Stomach (tissue), 9 donors: ENCODE results near the gene PTPRT. TPM values are rescaled to one million over a fixed set of nuclear protein-coding genes. Genes with fewer than 3 reads are reported as not detected.

Experiments used
- DNase-seq, 2 donors: peaks; one replicate each; pipeline versions ENCODE4 v3.0.0 to v3.0.0-alpha.2; 2013 to 2019
- H3K27ac ChIP-seq, 5 donors: fragments of 200-600 bp in 4 of 5; sonication (generic) in 4 of 5; one replicate each; pipeline ENCODE4 v1.5.1; 2013 to 2019; ENCODE audit warnings: mild to moderate bottlenecking in 1 of 5, moderate library complexity in 1 of 5
- H3K27me3 ChIP-seq, 3 donors: fragments of 200-600 bp; sonication (generic); one replicate each; pipeline ENCODE4 v1.5.1; 2017 to 2019; ENCODE audit warnings: mixed run types in 1 of 3
- H3K36me3 ChIP-seq, 4 donors: fragments of 200-600 bp; sonication (generic); 1 replicate in 3 of 4; 2 replicates in 1 of 4; pipeline ENCODE4 v1.5.1; 2016 to 2019
- H3K4me1 ChIP-seq, 4 donors: fragments of 200-600 bp; sonication (generic); one replicate each; pipeline ENCODE4 v1.5.1; 2016 to 2019
- H3K4me3 ChIP-seq, 4 donors: fragments of 200-600 bp; sonication (generic) in 3 of 4; one replicate each; pipeline ENCODE4 v1.5.1; 2016 to 2019; ENCODE audit warnings: mild to moderate bottlenecking in 1 of 4
- H3K9me3 ChIP-seq, 4 donors: fragments of 200-600 bp; sonication (generic); one replicate each; pipeline ENCODE4 v1.5.1; 2016 to 2019
- EP300 ChIP-seq: sonication (generic); formaldehyde crosslinking; IDR thresholded peaks from one replicate; pipeline ENCODE4 v1.6.1; 2017; ENCODE audit warnings: antibody characterized with exemption
- POLR2A ChIP-seq, 4 donors: fragments of 450-650 bp; IDR thresholded peaks; one replicate each; pipeline ENCODE4 v1.6.1; 2016; ENCODE audit warnings: antibody characterized with exemption in 4 of 4, control low read depth in 2 of 4, mild to moderate bottlenecking in 1 of 4, moderate library complexity in 1 of 4
- POLR2AphosphoS5 ChIP-seq, 3 donors: sonication (generic); formaldehyde crosslinking; IDR thresholded peaks; one replicate each; pipeline ENCODE4 v1.6.1; 2016; ENCODE audit warnings: antibody characterized with exemption in 3 of 3
- WGBS, 5 donors: extraction: QIAGEN DNeasy Blood & Tissue Kit in 3 of 5; methylation state at CpG; one replicate each; pipeline versions ENCODE4 v1.1.5 to v1.1.7; 2013 to 2018; 5-methylcytosine and 5-hydroxymethylcytosine counted together
- intact Hi-C: fragments of 100-400 bp; cut with DNase I; formaldehyde crosslinking; loops from one replicate; pipeline ENCODE4 v1.15.1; 2023; ENCODE audit warnings: low total_unique reads
- polyA plus RNA-seq, 3 donors: library from polyadenylated mRNA; stranded (reverse); fragments of 200-250 nt; gene quantifications; one replicate each; pipeline ENCODE4 v1.2.3, GENCODE V29; 2013
- total RNA-seq, 5 donors: library from RNA; depleted of rRNA; stranded (reverse); fragments of >200 nt; gene quantifications; one replicate each; pipeline versions ENCODE4 v1.1.0 to v1.2.3, GENCODE V29; 2014 to 2016
- TF ChIP-seq, protein P1 (sequence below), 7 experiments: fragments of 450-650 bp in 4 of 7; fragments of 200-600 bp in 3 of 7; sonication (generic) in 3 of 7; IDR thresholded peaks; one replicate each; pipeline ENCODE4 v1.5.1; 2016 to 2019; ENCODE audit warnings: antibody characterized with exemption in 7 of 7, control low read depth in 2 of 7, mild to moderate bottlenecking in 1 of 7
- donor health status: healthy with polysubstance abuse.
- donor health status: Bipolar disorder and iron deficiency.
- donor health status: healthy.

The PTPRT gene
- total and polyA plus RNA-seq, 8 donors: 0.05 to 11.6 (median 1.7) TPM; not detected in 2

DNA sequence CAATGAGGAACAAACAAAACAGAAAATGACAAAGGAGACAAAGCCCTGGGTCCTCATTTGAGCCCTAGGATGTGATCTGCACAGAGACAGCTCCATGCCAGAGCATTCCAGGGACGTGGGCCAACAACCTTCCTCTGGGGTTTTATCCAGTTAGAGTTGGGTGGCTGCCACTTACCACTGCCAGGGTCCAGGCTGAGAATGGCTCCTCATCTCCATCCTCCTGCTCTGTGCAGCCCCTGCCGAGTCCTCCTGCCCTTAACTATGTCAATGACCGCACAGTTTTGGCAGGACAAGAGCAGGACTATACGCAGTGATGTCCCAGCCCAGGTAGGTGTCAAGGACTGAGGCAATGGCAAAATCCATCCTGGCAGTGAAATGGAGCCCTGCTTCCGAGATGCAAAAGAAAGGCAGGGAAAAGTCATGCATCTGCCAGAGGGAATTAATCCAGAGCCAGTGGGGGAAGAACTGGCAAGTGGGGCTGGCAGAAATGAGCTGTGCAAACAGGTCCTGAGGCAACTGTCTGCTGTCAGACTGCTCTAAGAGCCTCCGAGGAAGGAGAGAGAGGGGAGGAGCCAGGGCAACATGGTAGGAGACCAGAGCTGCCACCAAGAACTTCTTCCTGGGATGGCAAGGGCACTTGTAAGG lies 449.4 kb downstream of the PTPRT start:
- DNase-seq: peak in 1 of 2 donors; percentile 7
- WGBS, 5 donors: 56 to 71% (median 61%) methylated on average over 6 of the region's 6 CpGs
- no peaks in the 10 kb centered on the region for H3K36me3 ChIP-seq
- H3K9me3 ChIP-seq: peaks cover 0 to 24% (median 19%) of the 10 kb centered on the region in 4 donors
- H3K27ac ChIP-seq: no peak overlapping the region
- TF ChIP-seq EP300 (no peak), POLR2A (IDR thresholded peaks at IDR 0.05) (no peak), POLR2AphosphoS5 (IDR thresholded peaks at IDR 0.05) (no peak)
- TF ChIP-seq, protein P1, sequence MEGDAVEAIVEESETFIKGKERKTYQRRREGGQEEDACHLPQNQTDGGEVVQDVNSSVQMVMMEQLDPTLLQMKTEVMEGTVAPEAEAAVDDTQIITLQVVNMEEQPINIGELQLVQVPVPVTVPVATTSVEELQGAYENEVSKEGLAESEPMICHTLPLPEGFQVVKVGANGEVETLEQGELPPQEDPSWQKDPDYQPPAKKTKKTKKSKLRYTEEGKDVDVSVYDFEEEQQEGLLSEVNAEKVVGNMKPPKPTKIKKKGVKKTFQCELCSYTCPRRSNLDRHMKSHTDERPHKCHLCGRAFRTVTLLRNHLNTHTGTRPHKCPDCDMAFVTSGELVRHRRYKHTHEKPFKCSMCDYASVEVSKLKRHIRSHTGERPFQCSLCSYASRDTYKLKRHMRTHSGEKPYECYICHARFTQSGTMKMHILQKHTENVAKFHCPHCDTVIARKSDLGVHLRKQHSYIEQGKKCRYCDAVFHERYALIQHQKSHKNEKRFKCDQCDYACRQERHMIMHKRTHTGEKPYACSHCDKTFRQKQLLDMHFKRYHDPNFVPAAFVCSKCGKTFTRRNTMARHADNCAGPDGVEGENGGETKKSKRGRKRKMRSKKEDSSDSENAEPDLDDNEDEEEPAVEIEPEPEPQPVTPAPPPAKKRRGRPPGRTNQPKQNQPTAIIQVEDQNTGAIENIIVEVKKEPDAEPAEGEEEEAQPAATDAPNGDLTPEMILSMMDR (IDR thresholded peaks at IDR 0.05): no peak
- H3K4me1 ChIP-seq: no peaks in the 10 kb centered on the region
- H3K4me3 ChIP-seq: no peak overlapping the region
- intact Hi-C loops: no loop called here
- no peaks in the 10 kb centered on the region for H3K27me3 ChIP-seq

DNA sequence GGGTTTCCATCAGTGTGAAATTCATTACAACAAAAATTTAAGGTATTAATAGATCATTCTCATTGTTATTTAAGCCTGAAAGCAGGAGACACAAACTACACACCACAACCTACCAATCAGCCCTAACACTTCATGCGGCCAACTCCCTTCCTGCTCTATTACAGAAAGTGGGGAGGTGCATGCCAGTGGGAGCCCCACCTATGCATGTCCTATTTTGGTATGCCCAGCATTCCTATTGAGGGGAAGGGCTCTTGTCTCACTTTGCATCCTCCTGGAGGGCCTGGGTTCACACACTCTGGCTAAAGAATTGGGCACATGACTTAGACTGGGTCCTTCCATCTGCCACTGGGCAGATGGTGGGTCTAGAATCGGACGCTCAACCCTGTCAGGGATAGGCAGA lies 450.0 kb downstream of the PTPRT start:
- H3K4me3 ChIP-seq: no peak overlapping the region
- intact Hi-C loops: no loop called here
- no peaks in the 10 kb centered on the region for H3K36me3 ChIP-seq
- no peaks in the 10 kb centered on the region for H3K27me3 ChIP-seq
- H3K4me1 ChIP-seq: no peaks in the 10 kb centered on the region
- TF ChIP-seq POLR2AphosphoS5 (IDR thresholded peaks at IDR 0.05) (no peak), EP300 (no peak), POLR2A (IDR thresholded peaks at IDR 0.05) (no peak)
- TF ChIP-seq, protein P1 (IDR thresholded peaks at IDR 0.05): no peak
- no peak overlapping the region for H3K27ac ChIP-seq
- no peak for DNase-seq
- peaks cover 0 to 24% (median 19%) of the 10 kb centered on the region in 4 donors for H3K9me3 ChIP-seq
- WGBS, 5 donors: 64 to 90% (median 88%) methylated on average over 3 of the region's 3 CpGs

DNA sequence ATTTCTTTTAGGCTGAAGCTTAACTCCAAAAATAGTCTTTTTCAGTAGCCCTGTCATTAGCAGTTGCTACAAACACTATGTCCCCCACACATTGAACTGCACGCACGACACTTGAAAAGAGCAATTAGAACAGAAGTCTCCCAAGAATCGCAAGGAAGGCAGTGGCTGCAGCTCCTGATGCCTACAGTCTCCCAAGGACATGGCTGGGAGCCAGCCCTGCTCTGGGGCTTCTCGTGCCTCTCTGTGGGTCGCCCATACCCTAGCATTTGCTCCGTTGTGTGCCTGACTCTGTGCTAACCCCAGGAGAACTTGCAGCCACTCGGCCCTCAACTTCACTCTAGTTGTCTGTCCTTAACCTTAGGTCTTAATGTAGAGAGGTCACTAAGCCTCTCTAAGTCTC lies 454.2 kb downstream of the PTPRT start:
- no peaks in the 10 kb centered on the region for H3K27me3 ChIP-seq
- 72 to 82% (median 77%) methylated on average over 7 of the region's 7 CpGs for WGBS, 5 donors
- intact Hi-C loops: no loop called here
- no peaks in the 10 kb centered on the region for H3K4me1 ChIP-seq
- H3K4me3 ChIP-seq: no peak overlapping the region
- no peak overlapping the region for H3K27ac ChIP-seq
- no peak for TF ChIP-seq POLR2AphosphoS5 (IDR thresholded peaks at IDR 0.05)
- TF ChIP-seq, protein P1 (IDR thresholded peaks at IDR 0.05): no peak
- no peak for TF ChIP-seq POLR2A (IDR thresholded peaks at IDR 0.05)
- TF ChIP-seq EP300: no peak
- DNase-seq: no peak
- no peaks in the 10 kb centered on the region for H3K36me3 ChIP-seq
- no peaks in the 10 kb centered on the region for H3K9me3 ChIP-seq

DNA sequence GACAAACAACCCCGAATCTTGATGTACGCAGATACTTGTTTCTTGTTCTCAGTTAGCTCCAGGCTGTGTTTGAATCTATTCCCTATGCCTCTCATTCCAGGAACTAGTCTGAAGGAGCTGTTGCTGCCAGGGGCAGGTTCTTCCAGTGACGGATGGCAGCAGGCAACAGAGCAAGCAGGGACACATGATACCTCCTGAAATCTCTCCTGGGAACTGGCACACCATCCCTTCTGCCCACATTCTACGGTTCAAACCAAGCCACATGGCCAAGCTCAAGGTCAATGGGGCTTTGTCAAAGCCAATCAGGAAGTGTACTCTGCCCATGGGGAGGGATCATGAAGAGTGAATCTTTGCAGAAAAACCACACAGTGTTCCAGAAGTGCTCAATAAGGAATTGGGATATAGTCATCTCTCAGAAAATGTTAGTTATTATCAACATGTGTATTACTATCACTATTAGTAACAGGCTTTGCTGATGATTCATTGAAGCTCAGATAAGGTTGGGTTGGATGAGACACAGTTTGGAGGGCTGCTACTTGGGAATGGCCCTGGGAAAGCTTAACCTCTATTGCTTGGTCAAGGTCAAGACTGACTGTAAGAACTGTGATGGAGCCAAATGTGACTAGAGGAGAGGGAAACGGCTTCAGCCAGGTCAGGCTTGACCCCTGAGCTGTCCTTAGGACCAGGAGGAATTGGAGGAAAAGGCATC lies 454.9 kb downstream of the PTPRT start:
- DNase-seq: no peak
- H3K9me3 ChIP-seq: no peaks in the 10 kb centered on the region
- no peaks in the 10 kb centered on the region for H3K27me3 ChIP-seq
- H3K4me1 ChIP-seq: no peaks in the 10 kb centered on the region
- no peaks in the 10 kb centered on the region for H3K36me3 ChIP-seq
- intact Hi-C loops: no loop called here
- no peak overlapping the region for H3K4me3 ChIP-seq
- no peak for TF ChIP-seq EP300
- no peak for TF ChIP-seq POLR2A (IDR thresholded peaks at IDR 0.05)
- TF ChIP-seq POLR2AphosphoS5 (IDR thresholded peaks at IDR 0.05): no peak
- TF ChIP-seq, protein P1 (IDR thresholded peaks at IDR 0.05): no peak
- 70 to 86% (median 83%) methylated on average over 5 of the region's 5 CpGs for WGBS, 5 donors
- H3K27ac ChIP-seq: no peak overlapping the region
